WTC11 (cell line): ENCODE measurements around the gene ALKBH7.
"Not testable (repeated sequence)": the region's sequence is repeated elsewhere in the genome, so short reads cannot be mapped to it uniquely, and the experiment has no call there.

Experiments used
- FOXP1 ChIP-seq: sonication (generic); formaldehyde crosslinking; IDR thresholded peaks from 2 replicates; pipeline ENCODE4 v1.8.0; 2022; ENCODE audit warnings: missing genetic modification reagents, mild to moderate bottlenecking, moderate library complexity, borderline replicate concordance
- MXD4 ChIP-seq: fragments of 250-450 bp; sonication (Bioruptor Pico); IDR thresholded peaks from 2 replicates; pipeline ENCODE4 v1.8.0; 2021; ENCODE audit warnings: mild to moderate bottlenecking, moderate library complexity, borderline replicate concordance
- ZNF121 ChIP-seq: sonication (generic); formaldehyde crosslinking; IDR thresholded peaks from 2 replicates; pipeline ENCODE4 v1.8.0; 2023; ENCODE audit warnings: missing genetic modification reagents

DNA sequence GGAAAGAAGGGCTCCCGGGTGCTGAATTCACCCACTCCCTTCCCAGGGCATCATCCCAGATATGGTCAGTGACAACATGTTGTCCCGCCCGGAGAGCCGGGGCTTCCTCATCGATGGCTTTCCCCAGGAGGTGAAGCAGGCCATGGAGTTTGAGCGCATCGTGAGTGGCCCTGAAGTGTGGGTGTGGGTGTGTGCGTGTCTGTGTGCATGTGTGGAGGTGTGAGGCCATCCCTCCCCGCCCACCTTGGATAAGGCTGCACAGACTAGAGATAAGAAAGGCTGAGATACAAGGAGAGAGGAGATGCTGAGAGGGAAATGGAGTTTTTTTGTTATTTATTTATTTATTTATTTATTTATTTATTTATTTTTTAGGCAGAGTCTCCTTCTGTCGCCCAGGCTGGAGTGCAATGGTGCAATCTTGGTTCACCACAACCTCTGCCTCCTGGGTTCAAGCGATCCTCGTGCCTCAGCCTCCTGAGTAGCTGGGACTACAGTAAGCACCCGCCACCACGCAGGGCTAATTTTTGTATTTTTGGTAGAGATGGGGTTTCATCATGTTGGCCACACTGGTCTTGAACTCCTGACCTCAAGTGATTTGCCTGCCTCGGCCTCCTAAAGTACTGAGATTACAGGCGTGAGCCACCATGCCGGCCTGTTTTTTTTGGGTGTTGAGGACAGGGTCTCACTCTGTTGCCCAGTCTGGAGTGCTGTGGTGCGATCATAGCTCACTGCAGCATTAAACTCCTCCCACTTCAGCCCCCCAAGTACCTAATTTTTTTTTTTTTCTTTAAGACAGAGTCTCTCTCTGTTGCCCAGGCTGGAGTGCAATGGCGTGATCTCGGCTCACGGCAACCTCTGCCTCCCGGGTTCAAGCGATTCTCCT lies 27.7 kb downstream of the ALKBH7 start:
- not testable (repeated sequence) for TF ChIP-seq FOXP1, MXD4, ZNF121 (CRISPR knock-in tag)
